Activated T-cell treated with anti-CD3 and anti-CD28 coated beads for 24 hours (primary cell): ENCODE measurements around the gene DGKI.

Experiments
- DNase-seq: peaks from one replicate; pipeline ENCODE4 v3.0.0-alpha.2; 2020; ENCODE audit warnings: low read depth

DGKI gene

DNA sequence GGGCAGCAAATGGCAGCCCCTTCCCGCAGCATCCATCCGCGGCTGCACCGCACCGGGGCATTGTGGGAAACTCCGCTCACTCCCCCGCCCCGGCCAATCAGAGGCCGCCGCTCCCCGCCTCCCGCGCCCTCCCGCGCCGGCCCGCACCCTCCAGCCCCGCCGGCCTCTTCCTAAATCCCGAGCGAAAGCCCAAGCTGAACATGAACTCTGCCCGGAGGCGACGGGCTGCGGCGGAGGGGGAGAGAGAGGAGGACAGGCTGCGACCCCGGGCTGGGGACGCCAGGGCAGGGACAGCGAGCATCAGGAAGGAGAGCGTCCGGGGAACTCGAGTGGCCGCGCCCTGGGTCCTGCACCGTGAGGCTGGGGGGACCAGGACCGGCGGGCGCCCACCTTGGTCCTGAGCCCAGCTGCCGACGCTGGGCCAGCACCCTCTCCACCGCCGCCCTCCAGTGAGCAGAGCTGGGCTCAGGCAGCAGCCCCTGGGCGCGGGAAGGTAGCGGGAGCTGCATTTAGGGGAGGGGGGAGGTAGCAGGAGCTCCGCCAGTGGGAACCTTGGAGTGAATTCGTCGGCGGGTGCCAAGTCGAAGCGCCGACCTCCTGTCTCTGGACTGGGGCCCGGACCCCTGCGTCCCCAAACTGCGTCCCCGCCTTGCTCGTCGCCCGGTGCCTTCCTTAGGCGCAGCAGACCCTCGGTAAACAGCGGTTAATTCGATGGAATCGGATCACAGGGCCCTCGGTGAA is at the start of gene DGKI:
DGKI (minus strand) TSS at position 148 of the 741 bp plus-strand sequence.
- no peak for DNase-seq

DNA sequence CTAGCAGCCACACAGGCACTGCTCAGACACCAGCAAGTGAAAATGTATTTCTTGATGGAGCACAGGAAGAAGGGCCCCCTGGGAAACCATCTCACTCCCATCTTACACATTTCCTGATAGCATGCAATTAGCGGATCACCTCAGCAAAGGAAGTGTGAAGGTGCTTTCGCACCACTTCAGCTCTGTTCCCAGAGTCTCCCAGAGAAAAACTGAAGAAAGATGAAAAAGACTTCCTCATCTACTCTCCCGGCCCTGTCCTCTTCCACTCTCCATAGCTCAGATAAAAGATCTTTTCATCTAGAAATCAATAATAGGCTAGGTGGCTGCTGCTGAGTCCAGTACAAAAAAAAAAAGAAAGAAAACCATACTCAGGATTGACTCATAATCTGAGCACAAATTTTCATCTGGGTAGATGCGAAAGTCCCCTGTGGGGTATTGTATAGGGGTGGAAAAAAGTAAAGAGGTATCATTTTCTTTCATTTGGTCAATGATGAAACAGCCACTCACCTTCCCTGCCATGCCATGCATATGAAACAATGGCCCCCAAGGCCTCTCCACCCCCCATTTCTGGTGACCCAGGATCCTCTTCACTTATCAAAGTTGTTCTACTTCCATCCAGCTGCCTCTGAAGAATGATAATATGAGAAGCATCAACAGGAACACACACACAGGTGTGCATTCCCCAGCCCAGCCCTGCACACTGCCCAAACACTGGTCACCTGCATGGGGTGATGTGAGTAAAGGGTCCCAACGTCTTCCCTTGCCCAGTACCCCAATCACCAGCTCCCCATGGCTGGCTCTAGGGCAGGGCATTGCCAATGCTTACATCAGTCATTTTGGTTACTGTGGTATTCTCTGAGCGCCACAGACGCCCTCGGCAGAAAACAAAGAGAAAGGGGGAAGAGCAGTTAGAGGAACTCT is 48.8 kb upstream of the DGKI start:
- DNase-seq: no peak

DNA sequence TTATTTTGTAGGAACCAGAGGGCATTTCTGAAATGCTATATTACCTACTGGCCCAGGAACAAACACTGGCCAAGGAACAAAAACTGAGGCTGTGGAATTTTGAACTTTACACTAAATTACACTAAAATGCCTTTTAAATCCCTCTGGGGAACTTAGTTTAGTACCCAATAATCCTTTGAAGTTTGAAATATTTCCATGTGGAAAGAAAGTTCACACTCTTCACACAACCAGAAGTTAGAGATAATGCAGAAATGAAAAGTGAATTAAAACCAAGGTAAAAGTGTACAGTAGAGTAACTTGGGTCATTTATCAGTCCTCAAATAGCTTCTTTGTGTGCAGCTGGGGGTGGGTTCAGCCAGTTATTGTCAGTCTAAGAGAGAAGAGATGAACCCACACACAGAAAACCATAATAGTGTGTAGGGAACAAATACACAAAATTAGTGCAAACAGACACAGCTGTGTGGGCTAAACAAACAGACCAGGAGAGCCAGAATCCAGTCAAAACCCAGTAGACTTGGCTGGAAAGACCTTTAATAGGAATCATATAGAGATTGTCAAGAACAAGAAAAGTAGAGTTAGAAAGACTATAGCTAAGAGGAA is 46.5 kb upstream of the DGKI start:
- DNase-seq: no peak

DNA sequence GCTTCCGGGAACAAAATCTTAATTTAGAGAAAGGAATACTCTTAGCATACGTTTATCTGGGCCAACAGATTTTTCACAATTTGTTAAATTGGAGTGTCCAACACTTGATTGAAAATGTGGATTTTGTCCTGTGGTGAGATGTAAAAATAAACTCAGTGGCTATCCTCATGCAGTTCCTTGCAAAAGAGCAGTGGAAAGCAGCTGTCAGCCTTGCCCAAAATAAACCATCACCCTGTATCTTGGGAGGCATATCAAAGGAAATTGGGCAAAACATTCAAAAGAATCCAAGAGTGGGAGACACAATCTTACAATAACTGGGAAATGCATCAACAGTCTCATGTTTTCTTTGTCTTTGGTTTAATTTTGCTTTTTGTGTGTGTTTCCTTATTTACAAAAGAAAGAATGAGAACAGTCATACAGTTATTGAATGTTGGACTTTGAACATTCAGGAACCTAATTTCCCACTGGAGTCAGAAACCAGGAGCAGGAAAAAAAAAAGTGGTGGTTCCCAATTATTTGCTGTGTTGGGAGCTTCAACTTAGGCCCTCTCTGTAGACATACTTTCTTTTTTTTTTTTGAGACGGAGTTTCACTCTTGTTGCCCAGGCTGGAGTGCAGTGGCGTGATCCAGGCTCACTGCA is 44.4 kb upstream of the DGKI start:
- DNase-seq: no peak

DNA sequence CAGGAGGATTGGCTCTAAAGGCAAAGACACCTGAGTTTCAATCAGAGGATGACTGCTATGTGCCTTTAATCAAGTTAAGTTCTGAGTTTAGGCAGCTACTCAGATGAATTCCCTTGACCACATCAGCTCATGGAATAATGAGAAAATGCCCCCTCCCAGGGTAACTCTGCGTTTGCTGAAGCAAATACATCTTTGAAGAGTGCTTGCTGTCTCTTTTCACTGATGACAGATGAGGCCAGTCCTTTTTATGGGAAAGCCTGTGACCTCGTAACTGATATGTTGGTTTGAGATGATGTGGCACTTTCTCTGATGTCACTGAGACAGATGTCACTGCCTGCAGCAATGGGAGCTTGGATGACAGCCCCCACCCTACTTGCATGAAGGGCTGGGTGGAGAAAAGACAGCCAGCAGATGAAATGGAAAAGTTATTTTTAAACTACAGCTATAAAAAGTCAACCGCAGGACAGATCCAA is 43.7 kb upstream of the DGKI start:
- DNase-seq: no peak

DNA sequence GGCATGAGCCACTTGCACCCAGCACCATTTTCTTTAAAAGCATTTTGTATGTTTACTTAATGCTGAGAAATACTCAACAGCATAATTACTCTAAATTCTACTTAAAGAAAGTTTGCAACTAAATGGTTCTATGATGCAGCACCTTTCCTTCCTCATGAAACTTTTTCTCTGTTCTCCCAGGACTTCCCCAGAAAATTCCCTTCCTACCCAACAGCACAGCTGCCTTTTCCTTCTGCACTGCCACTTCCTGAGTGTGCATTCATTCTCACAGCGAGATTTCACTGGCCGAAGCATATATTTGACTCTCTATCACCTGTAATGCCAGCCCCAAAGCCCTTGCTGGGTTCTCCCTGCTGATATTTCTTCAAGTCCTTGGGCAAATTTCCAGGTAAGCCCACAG is 41.5 kb upstream of the DGKI start:
- DNase-seq: no peak

DNA sequence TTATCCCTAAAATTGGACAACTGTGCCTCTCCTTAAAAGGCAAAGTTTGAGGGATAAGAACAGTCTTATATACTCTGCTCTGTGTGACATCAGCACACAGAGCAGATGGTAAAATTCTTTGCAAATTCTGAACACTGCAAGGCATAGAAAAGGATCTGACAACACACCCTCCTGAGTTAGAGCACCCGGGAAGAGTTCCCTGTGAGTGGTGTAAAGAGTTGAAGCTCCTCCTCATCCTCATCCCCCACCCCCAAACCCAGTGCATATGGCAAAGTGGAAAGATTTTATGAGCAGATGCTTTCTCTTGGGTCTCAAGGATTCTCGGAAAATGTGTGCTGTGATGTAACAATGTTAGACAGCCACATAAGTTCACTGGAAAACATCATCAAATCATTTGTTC is 40.0 kb upstream of the DGKI start:
- no peak for DNase-seq

DNA sequence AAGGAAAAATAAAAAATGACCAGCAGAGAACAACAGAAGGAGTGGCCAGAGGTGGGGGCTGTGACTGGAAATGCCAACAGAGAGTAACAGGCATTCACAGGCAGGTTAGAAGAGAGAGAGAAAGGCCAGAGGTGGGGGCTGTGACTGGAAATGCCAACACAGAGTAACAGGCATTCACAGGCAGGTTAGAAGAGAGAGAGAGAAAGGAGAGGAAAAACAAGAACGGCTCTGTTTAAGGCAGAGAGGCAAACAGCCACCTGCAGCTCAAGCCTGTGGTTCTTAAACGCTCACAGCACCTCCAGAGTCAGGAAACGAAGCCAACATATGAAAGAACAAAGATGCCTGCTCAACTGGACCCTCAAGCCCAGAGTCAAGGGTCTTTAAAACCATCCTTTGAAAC is 39.5 kb upstream of the DGKI start:
- no peak for DNase-seq

DNA sequence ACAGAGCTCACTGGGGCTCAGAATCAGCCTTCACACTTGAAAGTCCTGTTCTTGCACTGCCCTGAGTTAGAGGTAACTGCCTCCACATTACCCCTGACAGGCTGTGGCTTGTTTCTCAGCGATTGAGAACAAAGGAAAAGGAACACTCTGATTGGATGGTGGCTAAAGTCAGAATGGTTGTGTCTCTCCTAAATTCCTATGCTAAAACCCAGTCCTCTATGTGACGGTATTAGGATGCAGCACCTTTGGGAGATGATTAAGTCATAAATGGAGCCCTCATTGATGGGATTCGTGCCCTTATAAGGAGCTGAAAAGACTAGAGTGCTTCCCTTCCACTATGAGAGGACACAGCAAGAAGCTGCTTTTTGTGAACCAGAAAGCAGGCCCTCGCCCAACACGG is 38.9 kb upstream of the DGKI start:
- DNase-seq: no peak

DNA sequence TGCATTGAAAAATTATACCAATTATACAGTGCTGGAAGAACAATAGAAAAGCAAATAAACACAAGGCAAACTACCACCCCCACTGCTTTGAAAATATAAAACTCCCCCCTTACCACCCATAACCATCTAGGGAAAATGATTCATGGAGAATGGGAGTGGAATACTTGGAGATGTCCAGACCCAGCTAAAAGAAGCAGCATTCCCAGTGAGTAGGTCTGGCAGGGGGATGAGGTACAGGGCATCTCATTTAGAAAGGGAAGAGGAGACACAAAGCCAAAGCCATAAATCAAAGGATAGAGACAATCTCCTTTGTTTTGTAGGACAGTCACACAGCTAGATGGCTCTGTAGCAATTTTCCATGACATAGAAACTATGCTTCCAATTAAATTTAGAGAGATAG is 36.0 kb upstream of the DGKI start:
- DNase-seq: no peak

DNA sequence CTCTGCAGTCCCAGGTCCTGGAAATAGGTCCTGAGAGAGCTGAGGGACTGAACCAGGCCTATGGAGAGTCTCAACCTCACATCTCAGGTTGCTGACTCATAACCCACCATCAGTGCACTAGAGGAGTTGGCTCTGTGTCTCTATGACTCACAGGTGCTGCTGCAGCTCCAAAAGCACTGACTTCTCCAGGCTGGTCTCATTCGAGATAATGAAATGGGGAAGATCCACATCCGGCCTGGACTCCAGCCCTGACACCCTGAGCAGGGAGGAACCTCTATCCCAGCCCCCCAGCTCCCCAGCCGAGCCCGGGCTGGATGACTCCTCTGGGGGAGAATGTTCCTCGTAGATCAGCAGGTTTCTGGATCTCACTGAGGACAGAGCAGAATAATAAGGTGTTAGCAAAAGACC is 35.5 kb upstream of the DGKI start:
- no peak for DNase-seq

DNA sequence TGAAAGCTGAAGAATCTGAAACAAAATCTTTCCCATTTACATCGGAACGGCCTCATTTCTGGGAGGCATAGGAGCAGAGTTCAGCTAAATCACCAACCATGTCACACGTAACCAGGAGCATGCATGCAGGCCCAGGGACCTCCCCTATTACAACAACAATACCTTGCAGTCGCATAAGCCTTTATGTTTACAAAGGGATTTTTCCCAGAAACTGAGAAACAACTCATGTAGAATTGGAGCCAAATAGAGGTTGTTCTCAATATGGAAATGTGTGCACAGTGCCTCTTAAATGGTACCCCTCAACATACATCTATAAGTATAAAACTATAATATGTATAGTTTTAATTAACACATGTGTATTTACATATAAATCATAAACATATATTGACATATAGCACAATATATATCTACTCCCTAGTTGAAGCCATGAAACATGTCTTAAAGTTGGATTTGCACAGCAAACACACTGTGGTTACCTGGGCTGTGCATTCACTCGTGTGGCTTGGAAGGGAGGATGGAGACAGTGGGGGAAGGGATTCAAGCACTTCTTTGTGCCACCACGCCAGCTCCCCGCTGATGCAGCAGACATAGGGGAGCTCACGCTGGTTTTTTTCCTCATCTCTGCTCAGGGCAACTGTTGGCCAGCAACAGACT is 35.0 kb upstream of the DGKI start:
- no peak for DNase-seq

DNA sequence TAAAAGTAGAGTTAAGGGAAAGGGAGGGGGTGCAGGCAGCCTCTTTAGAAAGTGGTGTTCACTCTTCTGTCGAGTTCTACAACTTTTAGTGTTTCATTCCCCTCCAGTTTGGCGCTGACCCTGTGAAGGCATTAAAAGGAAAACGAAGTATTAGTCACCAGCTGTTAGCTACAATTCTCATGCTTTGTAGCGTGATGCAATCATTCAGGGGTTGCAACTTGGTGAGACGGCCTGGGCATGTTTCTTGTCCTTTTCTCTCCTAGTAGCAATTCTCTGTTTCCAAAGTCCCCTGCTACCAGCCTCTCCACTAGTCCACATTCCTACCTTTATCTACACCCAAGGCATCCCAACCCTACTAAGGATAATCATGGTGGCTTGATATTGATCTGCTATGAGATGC is 33.7 kb upstream of the DGKI start:
- DNase-seq: no peak

DNA sequence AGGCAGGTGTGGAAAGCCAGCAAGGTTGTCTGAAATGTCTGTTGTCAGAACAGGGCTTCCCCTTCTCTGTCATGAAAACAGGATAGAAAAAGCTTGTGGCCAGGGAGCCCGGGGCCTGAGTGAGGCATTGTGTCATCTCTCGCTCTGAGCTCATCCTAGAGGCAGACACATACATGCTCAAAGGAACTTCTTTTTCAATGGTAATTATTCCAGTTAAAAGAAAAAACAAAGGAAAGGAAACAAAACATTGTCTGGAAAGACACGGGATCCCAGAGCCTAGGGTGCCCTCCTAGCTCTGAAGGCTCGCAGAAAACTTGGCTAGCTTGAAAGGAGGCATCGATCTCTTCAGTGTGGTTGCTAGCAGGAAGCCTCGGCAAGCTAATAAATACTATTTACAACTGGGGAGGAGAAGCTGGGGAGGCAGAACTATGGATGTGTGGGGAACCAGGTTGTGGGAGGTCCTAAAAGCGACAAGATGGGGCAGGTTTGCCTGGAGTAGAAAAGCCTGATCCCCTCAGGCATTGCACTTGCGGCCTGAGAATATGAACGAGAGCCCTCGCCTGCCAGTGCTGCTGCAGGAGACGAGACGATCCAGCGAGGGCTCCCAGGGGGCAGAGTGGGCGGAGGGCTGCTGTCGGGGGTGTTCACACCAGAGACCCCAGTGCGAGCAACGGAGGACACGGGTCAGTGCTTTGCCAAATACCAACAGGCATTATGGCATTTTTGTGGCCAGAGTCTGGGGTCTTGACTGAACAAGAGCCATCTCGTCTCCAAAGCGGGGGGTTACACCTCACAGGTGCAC is 32.8 kb upstream of the DGKI start:
- no peak for DNase-seq

DNA sequence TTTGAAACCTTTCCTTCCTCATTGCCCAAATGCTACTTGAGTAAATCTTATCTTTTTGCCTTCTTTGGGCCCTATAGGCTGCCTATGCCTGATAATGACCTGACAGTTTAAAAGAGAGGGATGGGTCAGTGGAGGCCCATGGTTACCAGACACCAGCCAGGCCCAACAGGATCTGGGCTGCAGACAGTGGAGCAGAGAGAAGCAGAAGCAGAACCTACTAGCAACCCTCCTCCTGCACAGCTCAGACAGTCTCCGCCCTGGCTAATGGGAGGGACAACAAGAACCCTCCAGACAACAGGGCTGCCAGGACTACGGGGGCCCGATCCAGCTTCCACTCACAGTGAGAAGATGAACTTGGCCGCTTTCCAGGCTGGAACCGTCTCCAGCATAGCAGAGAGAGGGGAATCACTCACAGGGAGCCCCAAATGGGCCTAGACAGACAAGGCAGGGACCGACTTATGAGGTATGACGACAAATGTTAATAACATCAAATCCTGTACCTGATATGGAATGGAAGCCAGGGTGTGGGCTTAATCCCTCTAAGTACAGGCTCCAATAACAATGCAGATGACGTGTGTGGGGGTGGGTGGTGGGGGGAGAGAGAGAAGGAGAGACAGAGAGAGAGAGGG is 31.7 kb upstream of the DGKI start:
- DNase-seq: no peak

DNA sequence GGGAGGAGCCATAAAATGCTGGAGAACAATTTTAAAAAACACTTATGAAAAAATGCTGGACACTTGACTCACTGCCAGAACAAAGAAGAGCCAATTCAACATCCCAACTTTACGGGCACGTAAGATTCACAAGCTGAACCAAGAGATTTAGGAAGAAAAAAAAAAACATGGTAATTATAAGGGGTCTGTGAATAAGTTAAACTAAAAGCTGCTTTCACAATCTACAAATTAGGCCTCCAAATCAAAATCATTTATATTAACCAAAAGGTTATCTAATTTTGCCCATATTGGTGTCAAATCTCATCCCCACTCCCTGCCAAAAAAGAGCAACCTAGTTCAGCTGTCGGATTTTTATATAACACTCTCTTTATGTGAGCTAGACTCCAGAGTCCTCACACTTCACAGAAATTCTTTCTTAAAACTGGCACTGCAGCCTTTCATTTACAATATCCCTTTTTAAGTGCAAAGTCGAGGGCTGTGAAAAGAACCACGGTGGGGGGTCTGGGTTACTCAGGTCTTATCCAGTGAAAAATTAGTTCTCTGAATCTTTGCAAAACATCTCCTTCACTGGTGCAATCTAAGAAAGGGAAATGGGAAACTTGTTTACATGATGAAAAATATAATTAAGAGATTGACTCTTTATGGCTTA is 30.4 kb upstream of the DGKI start:
- no peak for DNase-seq

DNA sequence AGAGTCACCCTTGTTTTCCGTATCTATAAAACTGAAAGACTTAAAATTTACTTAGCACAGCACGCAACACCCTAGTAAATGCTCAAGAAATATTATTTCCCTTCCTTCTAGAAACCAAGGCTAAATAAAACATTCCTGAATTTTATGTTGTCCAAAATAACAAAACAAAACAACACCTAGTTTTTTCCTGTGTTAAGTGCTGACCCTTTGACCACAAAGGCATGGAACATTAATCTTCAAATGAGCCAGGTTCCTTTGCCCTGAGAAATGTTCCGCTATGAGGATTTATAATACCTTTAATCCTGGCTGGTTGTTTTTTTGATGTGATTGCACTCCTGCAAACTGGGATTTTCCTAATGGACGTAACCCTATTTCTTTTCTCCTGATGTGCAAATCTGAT is 29.0 kb upstream of the DGKI start:
- DNase-seq: no peak

DNA sequence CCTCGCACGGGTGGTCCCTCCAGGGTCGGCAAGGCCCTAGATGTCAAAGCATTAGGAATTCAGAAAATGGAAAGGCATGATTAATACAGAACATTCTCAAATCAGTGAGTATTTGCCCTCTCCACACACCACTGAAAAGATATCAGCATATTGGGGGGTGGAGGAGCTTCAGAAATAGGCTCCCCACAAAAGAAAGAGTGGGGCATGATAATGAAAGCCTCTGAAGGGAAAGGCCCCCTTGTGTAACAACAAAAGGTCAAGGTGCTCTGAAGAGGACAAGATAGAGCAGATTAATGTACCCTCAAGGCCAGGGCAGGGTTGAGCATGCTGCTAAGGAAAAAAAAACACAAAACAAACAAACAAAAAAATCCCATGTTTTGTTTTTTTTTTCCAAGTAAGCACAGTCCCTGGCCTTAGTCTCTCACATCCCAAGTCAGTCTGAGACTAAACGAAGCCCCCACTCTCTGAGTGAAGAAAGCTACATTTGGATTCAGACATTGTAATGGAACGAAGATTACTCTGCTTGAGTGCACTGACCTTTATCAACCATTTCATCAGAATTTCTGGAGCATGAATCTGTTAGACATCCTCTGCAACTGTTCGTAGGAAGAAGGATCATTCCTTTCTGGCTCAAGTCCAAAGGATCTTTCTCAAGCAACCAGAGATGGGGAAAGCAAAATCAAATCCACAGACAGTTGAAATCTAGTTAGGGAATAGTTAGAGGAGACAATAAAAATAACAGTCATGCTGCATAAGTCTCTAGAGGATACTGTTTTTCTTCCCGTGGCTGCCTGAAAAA is 27.4 kb upstream of the DGKI start:
- no peak for DNase-seq

DNA sequence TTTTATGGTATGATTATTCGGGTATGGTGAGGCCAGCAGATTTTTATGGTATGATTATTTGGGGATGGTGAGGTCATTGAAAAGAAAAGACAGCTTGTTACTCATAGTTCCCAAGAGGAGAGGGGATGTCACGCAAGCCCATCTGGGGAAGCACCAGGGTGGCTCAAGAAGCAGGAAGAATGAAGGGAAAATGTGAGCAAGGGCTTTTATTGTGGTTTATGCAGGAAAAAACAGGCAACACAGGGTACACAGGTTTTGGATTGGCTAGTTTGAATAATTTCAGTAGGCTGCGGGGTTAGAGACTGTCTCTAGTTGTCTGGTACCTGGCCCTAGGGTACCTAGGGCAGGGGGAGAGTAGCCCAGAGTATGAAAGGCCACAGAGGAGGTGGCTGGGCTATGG is 26.8 kb upstream of the DGKI start:
- no peak for DNase-seq
